ENCODE measurements around the gene AIMP2. TPM values are rescaled to one million over a fixed set of nuclear protein-coding genes. Genes with fewer than 3 reads are reported as not detected.
A peak's percentile ranks its signal among the peaks of the same experiment; 100 is the strongest.
"Not testable (repeated sequence)": the region's sequence is repeated elsewhere in the genome, so short reads cannot be mapped to it uniquely, and the experiment has no call there.

Gene AIMP2
- total RNA-seq, 1 experiment from 2014 or later, result 96.3 TPM

DNA sequence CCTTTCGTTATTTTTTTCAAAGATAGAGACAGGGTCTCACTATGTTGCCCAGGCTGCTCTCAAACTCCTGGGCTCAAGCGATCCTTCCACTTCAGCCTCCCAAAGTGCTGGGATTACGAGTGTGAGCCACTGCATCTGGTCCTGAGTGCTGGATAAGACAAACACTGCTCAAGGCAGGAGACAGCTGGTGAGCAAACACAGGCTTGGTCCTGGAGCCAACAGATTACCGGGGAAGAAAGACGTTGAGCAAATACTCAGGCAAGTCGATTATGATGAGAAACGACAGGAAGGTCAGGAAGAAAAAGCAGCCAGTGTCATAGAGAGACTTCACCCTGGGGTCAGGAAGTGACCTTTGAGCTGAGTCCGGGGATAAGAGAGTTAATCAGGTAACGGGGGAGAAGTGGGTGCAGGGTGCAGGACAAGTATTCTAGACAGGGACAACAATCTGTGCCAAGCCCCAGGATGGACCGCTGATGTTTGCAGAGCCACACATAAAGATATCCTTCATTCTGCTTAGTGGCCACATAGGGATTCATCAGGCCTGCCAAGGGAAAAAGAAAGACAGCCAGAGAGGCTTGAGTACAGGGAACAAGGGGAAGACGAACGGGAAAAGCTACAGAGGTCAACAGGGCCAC lies 29.3 kb upstream of the AIMP2 start:
- H3K27me3 Mint-ChIP-seq (ENCODE audit: insufficient read depth, unreplicated experiment); H3K27me3 ChIP-seq (replicated peaks; ENCODE audit: control insufficient read depth, insufficient read depth, low read length); H3K4me1 ChIP-seq; H3K36me3 ChIP-seq (ENCODE audit: control insufficient read depth, insufficient read depth, low read length); intact Hi-C loops (cut with micrococcal nuclease; ENCODE audit: unreplicated experiment); CTCF ChIA-PET; POLR2A ChIA-PET; DNase-seq; H3K9me3 ChIP-seq; H3K4me3 Mint-ChIP-seq (ENCODE audit: unreplicated experiment); H3K4me3 ChIP-seq (ENCODE audit: low read depth, low read length); H3K9me3 Mint-ChIP-seq (ENCODE audit: unreplicated experiment); BruUV-seq (replicated peaks); H3K4me1 Mint-ChIP-seq (ENCODE audit: low read depth, unreplicated experiment): not testable (repeated sequence)
- Mint-ChIP-seq H3K36me3 (ENCODE audit: insufficient read depth, unreplicated experiment) (peaks cover 17% of the 10 kb centered on the region), H3K27ac (ENCODE audit: unreplicated experiment) (peak overlapping the region; percentile 50)

DNA sequence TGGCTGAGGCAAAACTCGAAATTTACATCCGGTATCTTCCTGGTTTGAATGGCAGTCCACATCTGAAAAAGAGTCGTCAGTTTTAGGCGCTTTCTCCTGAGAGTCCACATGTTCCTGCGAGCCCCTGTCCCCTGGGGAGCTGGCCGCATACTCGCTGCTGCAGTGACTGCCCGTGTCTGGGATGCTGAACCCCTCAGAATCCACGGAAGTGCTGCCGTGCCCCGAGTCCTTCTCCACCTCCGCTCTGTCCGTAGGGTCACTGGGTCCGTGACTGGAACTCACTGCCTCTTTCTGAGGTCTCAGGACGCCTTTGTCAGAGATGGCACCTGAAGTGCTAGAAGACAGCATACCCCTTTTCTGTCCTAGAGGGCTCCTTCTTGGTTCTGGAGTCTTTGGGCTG lies 22.0 kb upstream of the AIMP2 start:
- H3K36me3 Mint-ChIP-seq (ENCODE audit: insufficient read depth, unreplicated experiment), result peaks cover 50% of the 10 kb centered on the region
- H3K4me3 ChIP-seq (ENCODE audit: low read depth, low read length); H3K4me1 ChIP-seq; H3K4me3 Mint-ChIP-seq (ENCODE audit: unreplicated experiment); H3K9me3 Mint-ChIP-seq (ENCODE audit: unreplicated experiment); DNase-seq; H3K27me3 ChIP-seq (replicated peaks; ENCODE audit: control insufficient read depth, insufficient read depth, low read length); H3K27me3 Mint-ChIP-seq (ENCODE audit: insufficient read depth, unreplicated experiment); intact Hi-C loops (cut with micrococcal nuclease; ENCODE audit: unreplicated experiment); H3K9me3 ChIP-seq; H3K36me3 ChIP-seq (ENCODE audit: control insufficient read depth, insufficient read depth, low read length); POLR2A ChIA-PET; H3K27ac Mint-ChIP-seq (ENCODE audit: unreplicated experiment); H3K4me1 Mint-ChIP-seq (ENCODE audit: low read depth, unreplicated experiment); CTCF ChIA-PET: not testable (repeated sequence)
- BruUV-seq (replicated peaks), result TSS peak; percentile 47

DNA sequence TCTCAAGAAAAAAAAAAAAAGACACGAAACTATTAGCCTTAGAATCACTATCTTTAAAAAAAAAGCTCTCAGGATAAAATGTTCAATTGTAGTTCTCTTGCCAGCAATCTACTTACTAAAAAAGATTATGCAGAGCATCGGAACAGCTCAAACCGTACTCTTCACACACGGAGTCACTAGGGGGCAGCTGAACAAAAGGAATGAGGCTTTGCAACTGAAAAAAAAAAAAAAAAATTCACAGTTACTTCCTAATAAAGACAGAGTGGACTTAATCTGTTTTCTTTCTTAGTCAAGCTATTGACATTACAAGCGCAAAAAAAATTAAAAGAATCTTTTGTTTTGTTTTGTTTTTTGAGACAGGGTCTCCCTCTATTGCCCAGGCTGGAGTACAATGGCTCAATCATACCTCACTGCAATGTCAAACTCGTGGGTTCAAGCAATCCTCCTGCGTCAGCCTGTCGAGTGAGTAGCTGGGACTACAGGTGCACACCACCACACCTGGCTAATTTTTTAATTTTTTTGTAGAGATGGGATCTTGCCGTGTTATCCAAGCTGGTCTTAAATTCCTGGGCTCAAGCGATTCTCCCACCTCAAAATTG lies 11.8 kb upstream of the AIMP2 start:
- DNase-seq, result peak; percentile 63 to 71
- Mint-ChIP-seq H3K4me1 (ENCODE audit: low read depth, unreplicated experiment) (peaks cover 10% of the 10 kb centered on the region), H3K36me3 (ENCODE audit: insufficient read depth, unreplicated experiment) (peaks cover 75% of the 10 kb centered on the region), H3K4me3 (ENCODE audit: unreplicated experiment) (no peak overlapping the region), H3K27ac (ENCODE audit: unreplicated experiment) (no peak overlapping the region), H3K27me3 (ENCODE audit: insufficient read depth, unreplicated experiment) (no peaks in the 10 kb centered on the region), H3K9me3 (ENCODE audit: unreplicated experiment) (no peaks in the 10 kb centered on the region)
- Histone ChIP-seq H3K36me3 (ENCODE audit: control insufficient read depth, insufficient read depth, low read length) (no peaks in the 10 kb centered on the region), H3K9me3 (no peaks in the 10 kb centered on the region), H3K4me1 (peaks cover 15% of the 10 kb centered on the region), H3K27me3 (replicated peaks; ENCODE audit: control insufficient read depth, insufficient read depth, low read length) (no peaks in the 10 kb centered on the region), H3K4me3 (ENCODE audit: low read depth, low read length) (no peak overlapping the region)
- BruUV-seq (replicated peaks), result no TSS peak
- TF ChIP-seq, protein P1, sequence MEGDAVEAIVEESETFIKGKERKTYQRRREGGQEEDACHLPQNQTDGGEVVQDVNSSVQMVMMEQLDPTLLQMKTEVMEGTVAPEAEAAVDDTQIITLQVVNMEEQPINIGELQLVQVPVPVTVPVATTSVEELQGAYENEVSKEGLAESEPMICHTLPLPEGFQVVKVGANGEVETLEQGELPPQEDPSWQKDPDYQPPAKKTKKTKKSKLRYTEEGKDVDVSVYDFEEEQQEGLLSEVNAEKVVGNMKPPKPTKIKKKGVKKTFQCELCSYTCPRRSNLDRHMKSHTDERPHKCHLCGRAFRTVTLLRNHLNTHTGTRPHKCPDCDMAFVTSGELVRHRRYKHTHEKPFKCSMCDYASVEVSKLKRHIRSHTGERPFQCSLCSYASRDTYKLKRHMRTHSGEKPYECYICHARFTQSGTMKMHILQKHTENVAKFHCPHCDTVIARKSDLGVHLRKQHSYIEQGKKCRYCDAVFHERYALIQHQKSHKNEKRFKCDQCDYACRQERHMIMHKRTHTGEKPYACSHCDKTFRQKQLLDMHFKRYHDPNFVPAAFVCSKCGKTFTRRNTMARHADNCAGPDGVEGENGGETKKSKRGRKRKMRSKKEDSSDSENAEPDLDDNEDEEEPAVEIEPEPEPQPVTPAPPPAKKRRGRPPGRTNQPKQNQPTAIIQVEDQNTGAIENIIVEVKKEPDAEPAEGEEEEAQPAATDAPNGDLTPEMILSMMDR (IDR thresholded peaks at IDR 0.05; ENCODE audit: insufficient read depth in 1 of 2, low read depth in 1 of 2, low read length in 1 of 2, severe bottlenecking in 1 of 2, unreplicated experiment in 1 of 2), result peak; percentile 60 to 79
- POLR2A ChIA-PET, result interaction anchor here (0.5 to 1.3 kb wide), 6 partner anchors 11 to 140 kb away, joined by 4 to 5 read pairs (median 5); partner anchors contain the start of gene PMS2
- intact Hi-C loops (cut with micrococcal nuclease; ENCODE audit: unreplicated experiment), result loop anchor here (1.0 to 10.0 kb wide), 2 partner anchors 109 to 143 kb away; no protein-coding TSS in a partner anchor
- CTCF ChIA-PET, result interaction anchor here (0.6 to 1.5 kb wide), 17 partner anchors 10 to 661 kb away, joined by 3 to 25 read pairs (median 4); partner anchors contain the start of genes AIMP2 and PMS2

DNA sequence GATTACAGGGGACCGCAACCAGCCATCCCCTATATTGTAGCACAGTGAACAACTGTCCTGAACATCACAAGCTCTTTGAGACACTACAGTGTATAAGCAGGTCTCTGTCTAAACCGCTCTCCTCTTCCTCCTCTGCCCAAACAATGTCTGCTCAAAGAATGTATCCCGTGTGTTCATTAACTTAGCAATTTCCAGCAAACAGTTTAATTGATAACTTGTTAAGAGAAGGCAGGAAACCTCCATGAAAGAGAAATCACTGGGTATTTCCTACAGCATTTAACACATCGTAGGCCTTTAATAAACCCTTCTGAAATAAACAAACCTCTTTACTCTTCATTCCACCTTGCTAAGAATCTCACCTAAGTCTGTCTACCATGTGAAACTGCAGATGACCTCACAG lies 1.7 kb upstream of the AIMP2 start:
- CTCF ChIA-PET, result interaction anchor here (1.3 kb wide), 1 partner anchor 10 kb away, joined by 4 read pairs; no protein-coding TSS in a partner anchor
- H3K9me3 ChIP-seq, result no peaks in the 10 kb centered on the region
- no peak overlapping the region for H3K4me3 ChIP-seq (ENCODE audit: low read depth, low read length)
- no peaks in the 10 kb centered on the region for H3K27me3 ChIP-seq (replicated peaks; ENCODE audit: control insufficient read depth, insufficient read depth, low read length)
- Mint-ChIP-seq H3K4me1 (ENCODE audit: low read depth, unreplicated experiment) (peaks cover 6% of the 10 kb centered on the region), H3K27me3 (ENCODE audit: insufficient read depth, unreplicated experiment) (no peaks in the 10 kb centered on the region), H3K27ac (ENCODE audit: unreplicated experiment) (peak overlapping the region; percentile 3), H3K36me3 (ENCODE audit: insufficient read depth, unreplicated experiment) (peaks cover 37% of the 10 kb centered on the region), H3K9me3 (ENCODE audit: unreplicated experiment) (no peaks in the 10 kb centered on the region), H3K4me3 (ENCODE audit: unreplicated experiment) (peak overlapping the region; percentile 84)
- peaks cover 2% of the 10 kb centered on the region for H3K4me1 ChIP-seq
- no TSS peak for BruUV-seq (replicated peaks)
- intact Hi-C loops (cut with micrococcal nuclease; ENCODE audit: unreplicated experiment), result no loop called here
- H3K36me3 ChIP-seq (ENCODE audit: control insufficient read depth, insufficient read depth, low read length), result peaks cover 1% of the 10 kb centered on the region; the same call in 1 of the 2 replicates
- DNase-seq, result no peak
- TF ChIP-seq, protein P1 (IDR thresholded peaks at IDR 0.05; ENCODE audit: insufficient read depth in 1 of 2, low read depth in 1 of 2, low read length in 1 of 2, severe bottlenecking in 1 of 2, unreplicated experiment in 1 of 2), result no peak
- POLR2A ChIA-PET, result no interaction called here

DNA sequence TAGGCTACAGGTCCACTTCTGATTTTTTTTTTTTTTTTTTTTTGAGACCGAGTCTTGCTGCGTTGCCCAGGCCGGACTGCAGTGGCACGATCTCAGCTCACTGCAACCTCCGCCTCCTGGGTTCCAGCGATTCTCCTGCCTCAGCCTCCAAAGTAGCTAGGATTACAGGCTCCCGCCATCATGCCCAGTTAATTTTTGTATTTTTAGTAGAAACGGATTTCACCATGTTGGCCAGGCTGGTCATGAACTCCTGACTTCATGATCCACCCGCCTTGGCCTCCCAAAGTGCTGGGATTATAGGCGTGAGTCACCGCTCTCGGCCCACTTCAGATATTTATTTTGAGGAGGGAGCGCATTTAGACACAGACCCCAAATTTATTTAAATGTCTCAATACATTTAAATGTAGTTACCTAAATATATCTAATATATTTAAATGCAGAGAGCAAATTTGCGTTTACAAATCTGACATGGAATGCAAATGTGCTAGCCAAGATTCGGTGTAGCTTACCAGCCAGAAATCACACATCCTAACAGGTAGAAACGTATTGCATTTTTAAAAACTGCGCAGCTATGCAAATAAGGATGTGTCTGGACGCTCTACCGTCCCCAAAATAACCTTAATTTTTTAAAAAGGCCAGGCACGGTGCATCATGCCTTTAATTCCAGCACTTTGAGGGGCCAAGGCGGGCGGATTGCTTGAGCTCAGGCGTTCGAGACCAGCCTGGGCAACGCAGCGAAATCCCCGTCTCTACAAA lies 1.1 kb upstream of the AIMP2 start:
- H3K9me3 Mint-ChIP-seq (ENCODE audit: unreplicated experiment); H3K27me3 Mint-ChIP-seq (ENCODE audit: insufficient read depth, unreplicated experiment); H3K36me3 ChIP-seq (ENCODE audit: control insufficient read depth, insufficient read depth, low read length); H3K9me3 ChIP-seq; BruUV-seq (replicated peaks); intact Hi-C loops (cut with micrococcal nuclease; ENCODE audit: unreplicated experiment); H3K4me1 ChIP-seq; DNase-seq; H3K27me3 ChIP-seq (replicated peaks; ENCODE audit: control insufficient read depth, insufficient read depth, low read length): not testable (repeated sequence)
- peaks cover 11% of the 10 kb centered on the region for H3K4me1 Mint-ChIP-seq (ENCODE audit: low read depth, unreplicated experiment)
- H3K4me3 Mint-ChIP-seq (ENCODE audit: unreplicated experiment), result peak overlapping the region; percentile 84
- peak overlapping the region; percentile 90 for H3K27ac Mint-ChIP-seq (ENCODE audit: unreplicated experiment)
- H3K4me3 ChIP-seq (ENCODE audit: low read depth, low read length), result peak overlapping the region; percentile 77
- ChIA-PET CTCF (interaction anchor here (0.5 to 2.3 kb wide), 5 partner anchors 11 to 170 kb away, joined by 3 to 18 read pairs (median 4); no protein-coding TSS in a partner anchor), POLR2A (interaction anchor here (0.5 to 1.9 kb wide), 7 partner anchors 11 to 237 kb away, joined by 3 to 11 read pairs (median 5); no protein-coding TSS in a partner anchor)
- peaks cover 40% of the 10 kb centered on the region for H3K36me3 Mint-ChIP-seq (ENCODE audit: insufficient read depth, unreplicated experiment)

Measured in Caco-2 (cell line).